DMS53 (cell line): ENCODE results near the gene GNAZ.
"Not testable (repeated sequence)": the region's sequence is repeated elsewhere in the genome, so short reads cannot be mapped to it uniquely, and the experiment has no call there.

Source experiments
- DNase-seq: peaks from one replicate; lab custom pipeline; 2025; lab: John Stamatoyannopoulos, UW

The GNAZ gene

DNA sequence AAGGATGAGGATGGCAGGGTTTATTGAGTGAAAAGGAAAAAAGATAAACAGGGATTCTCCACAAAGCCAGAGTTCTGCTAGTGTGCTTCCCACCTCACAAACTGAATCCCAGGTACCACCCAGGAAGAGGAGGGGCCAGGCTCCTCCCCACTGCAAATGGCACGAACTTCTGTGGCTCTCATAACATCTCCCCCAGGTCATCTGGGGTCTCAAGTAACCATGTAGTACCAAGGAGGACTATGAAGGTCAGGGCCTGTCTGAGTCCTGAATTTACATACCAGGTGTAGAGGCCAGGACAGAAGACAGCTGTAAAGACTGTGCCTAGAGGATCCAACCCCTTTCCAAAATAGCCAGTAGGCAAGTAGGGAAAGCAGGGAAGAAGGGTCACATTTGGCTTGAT lies 25.7 kb upstream of the GNAZ start:
- DNase-seq: no peak

- DNase-seq: no peak
Measured at GRCh38 chr22:23045461-23045860, 24.9 kb upstream of the GNAZ start.

- no peak for DNase-seq
Measured at GRCh38 chr22:23047265-23047664, 23.1 kb upstream of the GNAZ start.

DNA sequence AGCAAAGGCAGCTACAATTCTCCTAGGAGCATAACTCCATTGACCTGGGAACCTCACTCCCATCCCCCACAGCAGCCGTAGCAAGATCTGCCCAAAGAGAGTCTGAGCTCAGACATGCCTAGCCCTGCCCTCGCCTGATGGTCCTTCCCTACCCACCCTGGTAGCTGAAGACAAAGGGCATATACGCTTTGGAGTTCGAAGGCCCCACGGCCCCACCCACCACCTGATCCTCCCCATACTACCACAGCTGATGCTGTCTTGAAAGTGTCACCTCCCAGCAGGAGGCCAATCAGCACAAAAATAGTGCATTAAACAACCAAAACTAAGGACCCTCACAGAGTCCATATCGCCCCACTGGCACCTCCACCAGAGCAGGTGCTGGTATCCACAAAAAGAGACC lies 22.6 kb upstream of the GNAZ start:
- no peak for DNase-seq

- not testable (repeated sequence) for DNase-seq
Measured at GRCh38 chr22:23050546-23050945, 19.8 kb upstream of the GNAZ start.

DNA sequence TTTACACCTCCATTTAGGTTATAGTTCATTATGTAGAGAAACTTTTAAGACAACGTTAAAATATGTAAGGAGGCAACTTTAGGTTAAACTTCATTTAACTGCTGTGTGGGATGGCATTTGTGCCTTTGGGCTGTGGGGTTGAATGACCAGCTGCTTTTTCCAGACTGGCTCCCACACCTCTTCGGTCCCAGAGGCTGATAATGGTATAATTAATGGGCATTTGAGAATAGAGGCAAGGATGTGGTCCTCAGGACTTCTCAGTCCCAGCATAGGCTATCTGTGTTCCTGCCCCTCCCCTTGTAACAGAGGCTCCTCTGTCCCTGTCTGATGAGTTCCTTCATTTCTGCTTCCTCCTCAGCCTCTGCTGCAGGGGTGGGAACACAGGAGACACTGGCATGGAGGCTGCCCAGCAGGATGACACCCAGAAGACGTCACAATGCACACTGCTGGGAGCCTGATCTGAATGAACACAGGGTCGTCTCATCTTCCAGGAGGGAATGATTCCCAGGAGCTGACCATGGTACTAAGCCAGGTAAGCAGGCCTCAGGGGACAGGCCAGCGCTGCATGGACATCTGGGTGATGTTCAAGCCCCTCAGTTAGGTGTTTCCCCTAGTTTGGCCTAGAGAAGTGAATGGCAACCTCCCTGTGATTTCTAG lies 17.1 kb upstream of the GNAZ start:
- no peak for DNase-seq

GRCh38 chr22:23053912-23054530 lies 16.3 kb upstream of the GNAZ start:
- DNase-seq: no peak

DNA sequence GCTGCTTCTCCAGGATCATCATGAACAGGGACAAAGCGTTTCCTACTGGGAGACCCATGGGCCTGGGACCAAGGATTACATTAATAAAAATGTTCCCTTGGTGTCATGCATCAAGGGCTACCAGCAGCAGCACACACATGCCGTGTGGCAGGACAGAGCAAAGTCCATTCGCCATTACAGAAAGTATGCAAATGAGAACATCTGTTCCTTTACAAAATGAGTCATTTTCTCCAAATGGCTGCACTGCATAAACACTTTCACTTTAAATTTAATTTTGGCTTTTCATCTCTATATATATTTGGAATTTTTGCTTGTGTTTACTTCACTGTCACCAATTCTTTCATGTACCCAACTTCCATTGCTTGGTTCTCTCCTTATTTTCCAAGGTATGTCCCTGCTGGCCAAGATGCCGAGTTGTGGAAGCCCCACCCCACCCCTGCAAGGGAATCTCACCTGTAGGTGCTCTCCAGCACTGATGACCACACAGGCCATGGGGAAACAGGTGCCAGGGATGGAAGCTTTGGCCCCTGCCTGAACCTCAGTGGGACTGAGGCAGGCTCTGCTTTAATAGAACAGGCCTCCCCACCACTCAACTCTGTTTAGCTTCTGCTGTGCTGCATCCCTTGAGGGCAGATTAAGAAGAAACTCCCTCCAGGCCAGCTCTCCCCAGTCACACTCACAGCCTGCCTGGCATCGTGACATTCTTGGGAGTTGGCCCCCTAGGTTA lies 15.6 kb upstream of the GNAZ start:
- peak; percentile 55 for DNase-seq

- no peak for DNase-seq
Measured at GRCh38 chr22:23055449-23056179, 14.7 kb upstream of the GNAZ start.

DNA sequence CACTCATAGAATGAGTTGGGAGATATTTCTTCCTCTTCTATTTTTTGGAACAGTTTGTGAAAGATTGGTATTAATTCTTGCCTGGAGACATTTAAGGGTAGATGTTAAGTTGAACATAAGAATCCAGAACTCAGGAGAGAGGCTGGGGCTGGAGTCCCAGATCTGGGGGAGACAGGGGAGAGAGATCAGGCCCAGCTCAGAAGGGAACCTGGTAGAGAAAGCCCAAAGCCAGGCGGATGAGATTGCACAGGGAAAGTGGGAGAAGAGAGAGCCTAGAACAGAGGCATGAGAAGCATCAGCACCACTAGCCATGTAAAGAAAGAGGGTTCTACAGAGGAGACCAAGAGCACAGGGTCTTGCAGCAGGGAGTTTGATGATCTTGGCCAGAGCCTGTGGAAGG lies 13.0 kb upstream of the GNAZ start:
- no peak for DNase-seq

- DNase-seq: no peak
Measured at GRCh38 chr22:23058063-23058462, 12.3 kb upstream of the GNAZ start.

- DNase-seq: no peak
Measured at GRCh38 chr22:23058481-23059283, 11.6 kb upstream of the GNAZ start.

DNA sequence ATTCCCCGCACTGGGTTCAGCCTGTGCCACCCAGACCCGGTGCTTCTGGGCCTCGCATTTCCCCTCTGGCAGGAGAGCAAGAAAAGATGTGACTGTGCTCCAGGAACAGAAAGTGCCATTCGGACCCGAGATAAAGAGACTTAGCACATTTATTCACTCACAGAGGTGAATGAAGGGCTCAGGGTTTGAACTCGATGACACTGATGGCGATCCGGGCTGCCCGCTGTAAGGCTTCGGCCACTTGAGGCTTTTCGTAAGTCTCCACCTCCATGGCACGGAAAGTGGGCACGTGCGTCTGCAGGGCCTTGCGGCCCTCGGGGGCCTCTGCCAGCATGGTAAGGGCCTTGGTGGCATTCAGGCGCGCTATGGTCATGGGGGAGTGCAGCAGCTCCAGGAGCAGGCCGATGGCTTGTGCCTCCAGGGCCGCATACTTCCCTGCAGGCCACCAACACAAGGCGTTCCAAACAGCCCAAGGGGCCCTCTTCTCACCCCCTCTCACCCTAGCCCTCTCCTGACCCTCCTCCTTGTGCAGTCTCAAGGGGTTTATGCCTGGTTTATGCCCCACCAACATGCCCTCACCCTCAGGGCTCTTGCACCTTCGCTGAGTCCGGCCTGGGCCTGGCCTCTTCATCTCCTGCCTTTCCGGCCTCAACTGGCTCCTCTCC lies 10.9 kb upstream of the GNAZ start:
- DNase-seq: no peak

DNA sequence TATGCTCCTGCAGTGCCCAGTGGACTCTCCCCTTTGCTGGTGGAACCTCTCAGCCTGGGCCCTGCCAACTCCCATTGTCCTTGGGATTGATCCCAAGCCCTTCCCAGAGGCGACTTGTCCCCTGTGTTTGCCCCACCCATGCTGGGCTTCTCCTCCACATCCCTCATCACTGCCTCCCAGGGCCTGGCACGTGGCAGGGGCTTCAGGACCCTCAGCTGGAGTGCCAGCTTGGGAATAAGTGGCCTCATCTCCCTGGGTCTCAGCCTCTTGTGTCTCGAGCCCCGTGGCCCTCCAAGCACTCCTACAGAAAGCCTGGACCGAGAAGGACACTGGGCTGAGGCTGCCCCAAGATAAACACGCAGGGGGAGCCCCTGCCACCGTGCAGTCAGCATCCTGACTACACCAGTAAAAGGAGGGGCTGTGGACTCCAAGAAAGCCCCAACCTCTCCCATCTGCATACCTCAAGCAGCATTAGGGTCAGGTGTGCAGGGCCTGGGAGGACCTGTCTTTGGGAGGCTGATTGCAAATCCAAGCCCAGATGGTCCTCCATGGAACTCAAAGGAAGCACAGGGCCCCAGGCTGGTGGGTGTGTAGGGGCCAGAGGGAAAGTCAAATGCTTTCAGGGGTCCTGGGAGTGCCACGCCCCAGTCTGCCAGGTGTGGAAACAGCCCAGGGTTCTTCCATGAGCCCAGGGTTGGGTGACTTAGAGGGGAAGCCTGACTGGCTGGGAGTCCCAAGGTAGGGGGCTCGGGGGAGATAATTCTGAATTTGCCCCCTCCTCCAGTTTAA lies 9.5 kb upstream of the GNAZ start:
- no peak for DNase-seq

DNA sequence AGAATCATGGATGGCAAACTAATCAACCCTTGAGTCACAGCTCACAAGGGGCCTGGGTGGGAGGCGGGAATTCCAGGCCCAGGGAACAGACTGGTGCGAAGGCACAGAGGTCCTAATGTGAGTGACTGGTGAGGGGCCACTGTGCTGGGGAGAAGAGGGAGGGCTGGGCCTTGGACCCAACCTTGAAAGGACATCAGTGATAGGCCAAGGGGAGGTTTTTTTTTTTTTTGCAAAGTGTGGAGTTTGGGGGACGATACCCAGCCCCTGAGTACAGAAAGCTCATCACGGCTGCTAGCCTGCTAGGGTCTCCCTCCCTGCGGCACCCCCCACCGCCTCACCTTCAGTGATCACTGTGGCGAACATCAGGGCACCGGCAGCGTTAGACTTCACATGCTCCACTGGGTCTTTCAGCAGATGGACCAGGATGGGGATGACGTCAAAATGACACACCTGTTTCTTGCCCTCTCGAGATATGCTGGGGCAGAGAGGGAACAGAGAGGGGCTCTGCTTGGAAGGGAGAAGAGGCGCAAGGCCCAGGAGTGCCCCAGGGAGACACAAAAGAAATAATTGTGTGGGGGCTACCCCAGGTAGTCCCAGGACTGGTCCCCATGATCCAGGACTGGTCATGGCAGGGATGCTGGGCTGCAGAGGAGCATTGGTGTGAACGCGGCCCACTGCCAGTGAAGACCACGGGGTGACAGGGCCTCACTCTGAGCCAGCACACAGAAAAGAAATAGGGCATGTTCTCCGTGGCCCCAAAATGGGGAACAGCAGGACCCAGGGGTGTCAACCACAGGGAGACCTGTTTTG lies 8.6 kb upstream of the GNAZ start:
- no peak for DNase-seq

- DNase-seq: no peak
Measured at GRCh38 chr22:23062616-23063538, 7.4 kb upstream of the GNAZ start.

DNA sequence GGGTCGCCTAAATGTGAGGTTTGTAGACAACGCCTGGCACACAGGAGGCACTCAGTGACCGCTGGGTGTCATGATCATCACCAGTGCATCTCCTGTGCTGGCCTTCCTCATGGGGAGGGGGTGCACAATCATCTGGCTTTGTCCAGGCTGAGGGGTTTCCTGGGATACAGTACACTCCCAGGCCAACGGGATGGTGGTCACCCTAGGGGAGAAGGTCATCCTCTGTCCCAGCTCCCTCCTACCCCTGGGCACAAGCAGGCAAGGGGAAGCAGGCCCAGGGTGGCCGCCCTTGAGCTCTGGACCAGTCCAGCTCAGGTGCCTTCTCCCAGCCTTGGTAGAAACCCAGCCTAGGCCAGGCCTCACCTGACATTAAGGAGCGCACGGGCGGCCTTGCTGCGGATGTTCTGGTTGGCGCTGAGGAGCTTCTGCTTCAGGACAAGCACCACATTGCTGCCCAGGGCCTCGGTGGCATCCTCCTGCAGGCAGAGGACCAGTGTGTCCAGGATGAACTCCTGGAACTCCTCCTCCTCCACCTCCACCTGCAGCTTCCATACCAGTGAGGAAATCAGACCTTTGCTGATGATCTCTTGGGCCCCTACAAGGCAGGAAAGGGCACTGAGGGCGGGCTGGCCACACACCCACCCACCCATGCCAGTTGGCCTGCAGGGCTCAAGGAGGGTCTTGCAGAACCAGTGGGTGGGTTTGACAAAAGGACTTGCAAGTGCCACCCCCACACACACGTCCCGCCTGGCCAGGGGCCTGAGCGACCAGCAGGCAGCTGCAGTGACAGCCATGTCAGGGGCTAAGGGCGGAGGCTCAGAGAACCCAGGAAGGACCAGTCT lies 6.6 kb upstream of the GNAZ start:
- no peak for DNase-seq
